Stomach smooth muscle (tissue), 2 donors: ENCODE data around the gene ITGA3.
A peak's percentile ranks its signal among the peaks of the same experiment; 100 is the strongest.

Experiments
- H3K27ac ChIP-seq: one replicate; pipeline ENCODE4 v1.7.0; 2013; ENCODE audit warnings: mild to moderate bottlenecking, low read length, inconsistent platforms
- H3K27me3 ChIP-seq, 2 donors: one replicate each; pipeline ENCODE4 v1.7.0; 2013; ENCODE audit warnings: low read length in 2 of 2; ENCODE audit not compliant: insufficient read depth in 2 of 2, control insufficient read depth in 1 of 2
- H3K36me3 ChIP-seq, 2 donors: one replicate each; pipeline ENCODE4 v1.7.0; 2013; ENCODE audit warnings: low read length in 2 of 2; ENCODE audit not compliant: control insufficient read depth in 2 of 2, insufficient read depth in 2 of 2
- H3K4me1 ChIP-seq: one replicate; pipeline ENCODE4 v1.7.0; 2013; ENCODE audit warnings: low read length; ENCODE audit not compliant: control insufficient read depth, insufficient read depth
- H3K4me3 ChIP-seq, 2 donors: one replicate each; pipeline ENCODE4 v1.7.0; 2013; ENCODE audit warnings: low read length in 2 of 2
- H3K9ac ChIP-seq, 2 donors: one replicate each; pipeline ENCODE4 v1.7.0; 2013; ENCODE audit warnings: low read length in 2 of 2, mild to moderate bottlenecking in 1 of 2
- H3K9me3 ChIP-seq, 2 donors: one replicate each; pipeline ENCODE4 v1.7.0; 2013; ENCODE audit warnings: low read length in 2 of 2; ENCODE audit not compliant: control insufficient read depth in 2 of 2
- donor health status: healthy.
- donor health status: Pancreatic carcinoma.

The ITGA3 gene

DNA sequence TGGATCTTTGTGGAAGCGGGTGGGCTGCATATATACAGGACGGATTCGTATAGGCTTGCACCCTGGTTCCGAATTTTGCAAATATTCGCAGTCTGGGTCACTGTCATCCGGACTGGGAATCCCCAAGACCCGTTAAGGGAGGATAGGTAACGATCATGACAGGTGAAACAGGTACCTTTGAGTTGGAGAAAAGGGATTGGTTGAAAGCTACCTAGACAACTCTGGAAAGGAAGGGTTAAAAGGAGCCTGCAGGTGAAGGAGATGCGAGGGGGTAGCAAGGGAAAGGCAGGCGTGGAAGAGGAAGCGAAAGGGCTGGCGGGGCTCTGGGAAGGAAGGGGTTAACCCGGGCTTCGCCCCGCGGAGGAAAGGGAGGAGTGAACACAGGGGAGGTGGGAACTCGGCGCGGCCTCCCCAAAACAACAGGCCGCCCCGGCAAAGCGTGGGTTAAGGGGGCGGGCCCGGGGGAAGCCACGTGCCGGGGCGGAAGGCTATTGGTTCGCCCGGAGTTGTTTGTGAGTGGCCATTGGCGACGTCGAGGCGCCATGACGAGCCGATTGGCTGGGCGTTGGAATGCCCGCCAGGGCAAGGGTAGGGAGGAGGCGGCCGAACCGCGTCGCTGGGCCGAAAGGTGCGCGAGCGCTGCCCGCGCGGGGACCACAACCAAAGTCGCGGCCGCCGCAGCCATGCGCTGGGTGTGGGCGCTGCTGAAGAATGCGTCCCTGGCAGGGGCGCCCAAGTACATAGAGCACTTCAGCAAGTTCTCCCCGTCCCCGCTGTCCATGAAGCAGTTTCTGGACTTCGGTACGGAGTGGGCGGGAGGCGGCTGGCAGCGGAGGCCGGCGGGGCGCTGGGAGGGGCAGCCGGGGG lies 39.1 kb downstream of the ITGA3 start, which contains the start of gene PDK2:
TSS of gene PDK2 (plus strand) at position 599 of the 867 bp plus-strand sequence. CDS start at position 684, 85 bp downstream.
- Histone ChIP-seq H3K27me3 (no peaks in the 10 kb centered on the region), H3K27ac (peak within 1 kb of the TSS; percentile 88), H3K9ac (peak within 1 kb of the TSS; percentile 87 to 88), H3K4me3 (peak within 1 kb of the TSS; percentile 95 to 96), H3K36me3 (peaks cover 16 to 27% of the 10 kb centered on the region in 2 donors), H3K9me3 (no peaks in the 10 kb centered on the region), H3K4me1 (peaks cover 46% of the 10 kb centered on the region)

- Histone ChIP-seq H3K27me3 (no peaks in the 10 kb centered on the region), H3K36me3 (peaks cover 16 to 23% of the 10 kb centered on the region in 2 donors), H3K9ac (peak overlapping the region; percentile 87 to 88), H3K27ac (peak overlapping the region; percentile 88), H3K9me3 (no peaks in the 10 kb centered on the region), H3K4me3 (peak overlapping the region; percentile 95 to 96), H3K4me1 (peaks cover 52% of the 10 kb centered on the region)
These were observed 39.7 kb downstream of the ITGA3 start for GRCh38 chr17:50095626-50096037.

DNA sequence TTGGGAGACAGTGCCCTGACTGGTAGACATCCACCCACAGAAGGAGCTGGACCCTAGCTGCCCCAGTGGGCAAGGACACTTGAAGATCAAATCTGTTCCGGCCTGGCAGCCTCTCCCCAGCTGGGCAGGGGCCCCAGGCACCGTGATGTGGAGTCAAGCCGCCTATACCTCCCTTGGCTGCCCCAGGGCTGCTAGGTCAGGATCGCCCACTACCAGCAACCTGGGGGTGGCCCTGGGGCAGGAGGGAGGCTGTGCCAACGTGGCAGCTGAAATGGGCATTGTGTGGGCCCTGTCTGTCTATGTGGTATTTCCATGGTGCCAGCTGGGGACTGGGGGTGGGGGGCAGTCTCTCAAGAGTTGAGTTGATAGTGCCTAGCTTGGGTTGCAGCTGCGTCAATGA lies 40.2 kb downstream of the ITGA3 start:
- Histone ChIP-seq H3K9me3 (no peaks in the 10 kb centered on the region), H3K4me3 (peak overlapping the region; percentile 95 to 96), H3K27ac (peak overlapping the region; percentile 88), H3K27me3 (no peaks in the 10 kb centered on the region), H3K4me1 (peaks cover 57% of the 10 kb centered on the region), H3K36me3 (peaks cover 16 to 23% of the 10 kb centered on the region in 2 donors), H3K9ac (peak overlapping the region; percentile 87 to 88)

- H3K27ac ChIP-seq: peak overlapping the region; percentile 88
- H3K9ac ChIP-seq: peak overlapping the region; percentile 87 to 88
- H3K27me3 ChIP-seq: no peaks in the 10 kb centered on the region
- H3K9me3 ChIP-seq: no peaks in the 10 kb centered on the region
- peak overlapping the region; percentile 95 to 96 for H3K4me3 ChIP-seq
- peaks cover 16 to 21% of the 10 kb centered on the region in 2 donors for H3K36me3 ChIP-seq
- peaks cover 64% of the 10 kb centered on the region for H3K4me1 ChIP-seq
These were observed 40.8 kb downstream of the ITGA3 start for GRCh38 chr17:50096758-50097157.

- Histone ChIP-seq H3K4me3 (peak overlapping the region in 1 of 2 donors; percentile 96), H3K36me3 (peaks cover 16 to 21% of the 10 kb centered on the region in 2 donors), H3K27me3 (no peaks in the 10 kb centered on the region), H3K9me3 (no peaks in the 10 kb centered on the region), H3K4me1 (peaks cover 71% of the 10 kb centered on the region), H3K9ac (no peak overlapping the region), H3K27ac (peak overlapping the region; percentile 88)
These were observed 41.5 kb downstream of the ITGA3 start for GRCh38 chr17:50097455-50097854.

DNA sequence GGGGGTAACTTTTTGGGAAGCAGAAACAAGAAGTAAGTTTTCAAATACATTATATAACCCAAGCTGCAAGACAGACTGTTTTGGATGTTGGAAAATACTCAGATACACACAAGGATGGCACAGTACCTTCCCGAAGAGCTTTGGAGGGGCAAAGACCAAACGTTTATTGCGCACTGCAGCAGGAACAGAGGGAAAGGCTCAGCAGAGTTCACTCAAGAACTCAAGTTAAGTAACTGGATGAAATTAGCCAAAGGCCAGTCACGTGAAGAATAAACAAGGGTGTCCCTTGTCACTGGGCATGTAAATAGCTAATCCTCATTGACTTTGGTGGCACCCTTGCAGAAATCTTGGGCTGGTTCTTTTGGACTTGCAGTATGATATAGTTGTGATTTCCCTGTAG lies 42.0 kb downstream of the ITGA3 start:
- Histone ChIP-seq H3K9ac (no peak overlapping the region), H3K4me1 (peaks cover 75% of the 10 kb centered on the region), H3K27ac (no peak overlapping the region)

DNA sequence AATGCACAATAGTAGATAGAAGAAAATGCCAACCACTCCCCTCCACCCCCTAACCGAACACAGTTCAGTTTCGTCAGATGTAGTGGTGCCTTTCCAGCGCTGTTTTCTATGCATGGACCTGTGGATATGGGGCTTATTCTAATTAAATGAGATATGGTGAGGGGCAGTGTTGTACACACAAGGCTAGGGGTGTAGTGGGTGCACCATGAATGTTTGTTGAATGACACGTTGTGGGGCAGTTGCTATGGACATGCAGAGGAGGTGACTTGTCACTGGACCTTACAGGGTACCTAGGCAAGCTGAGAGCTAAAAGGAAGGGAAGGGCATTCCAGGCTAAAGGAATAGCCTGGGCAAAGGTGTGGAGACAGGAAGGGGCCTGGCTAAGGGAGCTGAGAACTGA lies 42.7 kb downstream of the ITGA3 start:
- H3K9me3 ChIP-seq: no peaks in the 10 kb centered on the region
- H3K4me1 ChIP-seq: peaks cover 80% of the 10 kb centered on the region
- H3K27ac ChIP-seq: no peak overlapping the region
- H3K36me3 ChIP-seq: peaks cover 16 to 23% of the 10 kb centered on the region in 2 donors
- H3K27me3 ChIP-seq: no peaks in the 10 kb centered on the region
- H3K4me3 ChIP-seq: no peak overlapping the region
- H3K9ac ChIP-seq: no peak overlapping the region

More for the DNA sequence above, 42.0 kb downstream of the ITGA3 start:
- no peak overlapping the region for H3K4me3 ChIP-seq
- no peaks in the 10 kb centered on the region for H3K27me3 ChIP-seq
- peaks cover 16 to 21% of the 10 kb centered on the region in 2 donors for H3K36me3 ChIP-seq
- no peaks in the 10 kb centered on the region for H3K9me3 ChIP-seq

DNA sequence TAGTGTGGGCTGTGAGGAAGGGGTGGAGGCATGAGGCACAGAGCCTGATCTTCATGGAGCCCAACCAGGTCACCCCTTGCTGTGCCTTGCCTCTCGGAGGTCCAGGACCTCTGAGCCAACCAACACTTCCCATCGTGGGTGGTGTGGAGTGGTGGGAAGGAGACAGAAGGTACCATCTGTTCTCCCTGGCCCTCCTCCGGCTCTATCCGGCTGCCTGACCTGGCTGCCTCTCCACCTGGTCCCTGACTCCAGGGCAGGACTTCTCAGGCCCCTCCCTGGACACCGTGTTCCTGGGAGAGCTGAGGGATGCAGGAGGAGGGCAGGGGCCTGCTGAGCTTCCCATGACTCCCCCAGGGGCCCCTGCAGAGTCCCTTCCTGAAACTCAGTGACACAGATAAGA lies 43.1 kb downstream of the ITGA3 start:
- Histone ChIP-seq H3K9me3 (no peaks in the 10 kb centered on the region), H3K4me3 (no peak overlapping the region), H3K36me3 (peaks cover 16 to 23% of the 10 kb centered on the region in 2 donors), H3K9ac (peak overlapping the region in 1 of 2 donors; percentile 47), H3K27ac (no peak overlapping the region), H3K27me3 (no peaks in the 10 kb centered on the region), H3K4me1 (peaks cover 80% of the 10 kb centered on the region)

DNA sequence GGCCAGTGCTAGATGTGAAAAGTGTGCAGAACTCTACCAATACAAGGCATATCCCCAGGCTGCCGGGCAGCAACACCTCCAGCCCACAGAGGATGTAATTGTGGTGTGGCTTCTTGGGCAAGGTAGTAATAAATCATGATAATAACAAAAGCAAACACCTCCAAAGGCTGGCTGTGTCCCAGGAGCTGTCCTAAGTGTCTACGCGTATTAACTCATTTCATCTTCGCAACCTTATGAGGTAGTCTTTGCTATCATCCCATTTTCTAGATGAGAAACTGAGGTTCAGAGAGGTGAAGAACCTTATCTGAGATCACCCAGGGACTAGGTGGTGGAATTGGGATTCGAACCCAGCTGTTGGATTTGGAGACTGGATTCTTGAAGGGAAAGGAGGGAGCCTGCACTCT lies 44.6 kb downstream of the ITGA3 start:
- Histone ChIP-seq H3K9ac (peak overlapping the region; percentile 29 to 35), H3K4me3 (no peak overlapping the region), H3K27ac (peak overlapping the region; percentile 90), H3K27me3 (no peaks in the 10 kb centered on the region), H3K4me1 (peaks cover 74% of the 10 kb centered on the region), H3K36me3 (peaks cover 17 to 29% of the 10 kb centered on the region in 2 donors), H3K9me3 (no peaks in the 10 kb centered on the region)

GRCh38 chr17:50100921-50101345 lies 45.0 kb downstream of the ITGA3 start:
- H3K9me3 ChIP-seq: no peaks in the 10 kb centered on the region
- H3K36me3 ChIP-seq: peaks cover 22 to 33% of the 10 kb centered on the region in 2 donors
- peak overlapping the region; percentile 11 to 52 for H3K4me3 ChIP-seq
- H3K27me3 ChIP-seq: no peaks in the 10 kb centered on the region
- peaks cover 71% of the 10 kb centered on the region for H3K4me1 ChIP-seq
- peak overlapping the region; percentile 90 for H3K27ac ChIP-seq
- H3K9ac ChIP-seq: peak overlapping the region in 1 of 2 donors; percentile 29
